Non-pigmented ciliary epithelial cell (primary cell): Measurements from ENCODE around the gene ABCA3.
"Not testable (repeated sequence)": the region's sequence is repeated elsewhere in the genome, so short reads cannot be mapped to it uniquely, and the experiment has no call there.

Experiments used
- DNase-seq: peaks from one replicate; pipeline ENCODE4 v3.0.0-alpha.2; 2010; ENCODE audit warnings: low read depth

The ABCA3 gene

GRCh38 chr16:2252806-2253148 is 87.8 kb downstream of the ABCA3 start:
- DNase-seq: no peak

- peak; percentile 50 for DNase-seq
Measured at GRCh38 chr16:2251296-2252111, 89.0 kb downstream of the ABCA3 start, which contains the start of gene ECI1. TSS of gene ECI1 (minus strand) at chr16:2251587. CDS start at chr16:2251566, 21 bp downstream.

- DNase-seq: no peak
Measured at GRCh38 chr16:2250652-2251295, 89.8 kb downstream of the ABCA3 start.

GRCh38 chr16:2246301-2246885 is 94.1 kb downstream of the ABCA3 start:
- no peak for DNase-seq

- no peak for DNase-seq
Measured at GRCh38 chr16:2244926-2245795, 95.4 kb downstream of the ABCA3 start.

- DNase-seq: no peak
Measured at GRCh38 chr16:2244301-2244700, 96.2 kb downstream of the ABCA3 start.

GRCh38 chr16:2243781-2244180 is 96.7 kb downstream of the ABCA3 start:
- DNase-seq: no peak

- DNase-seq: no peak
Measured at GRCh38 chr16:2243031-2243528, 97.4 kb downstream of the ABCA3 start.

GRCh38 chr16:2242598-2242997 is 97.9 kb downstream of the ABCA3 start:
- no peak for DNase-seq

- DNase-seq: not testable (repeated sequence)
Measured at GRCh38 chr16:2240331-2240730, 100.2 kb downstream of the ABCA3 start.

GRCh38 chr16:2238838-2239675 is 101.5 kb downstream of the ABCA3 start:
- no peak for DNase-seq

- no peak for DNase-seq
Measured at GRCh38 chr16:2238150-2238837, 102.2 kb downstream of the ABCA3 start.

- no peak for DNase-seq
Measured at GRCh38 chr16:2237493-2238149, 102.9 kb downstream of the ABCA3 start.

- DNase-seq: no peak
Measured at GRCh38 chr16:2237102-2237482, 103.4 kb downstream of the ABCA3 start.

- DNase-seq: no peak
Measured at GRCh38 chr16:2236337-2237101, 104.0 kb downstream of the ABCA3 start, which contains the start of gene DNASE1L2. TSS of gene DNASE1L2 (plus strand) at chr16:2236444. CDS start at chr16:2236817, 373 bp downstream.

- no peak for DNase-seq
Measured at GRCh38 chr16:2235695-2236336, 104.7 kb downstream of the ABCA3 start.

- no peak for DNase-seq
Measured at GRCh38 chr16:2235234-2235651, 105.3 kb downstream of the ABCA3 start.

- no peak for DNase-seq
Measured at GRCh38 chr16:2234813-2235170, 105.7 kb downstream of the ABCA3 start.
